B cell (primary cell): ENCODE measurements around the gene CYP2W1. TPM values are rescaled to one million over a fixed set of nuclear protein-coding genes. Genes with fewer than 3 reads are reported as not detected.

Experiments used
- ATAC-seq: fragments of 200-7000 bp; cut with Tn5 transposase; one replicate; pipeline ENCODE4 v1.10.0; 2021; ENCODE audit warnings: low read depth, mild to moderate bottlenecking, moderate number of reproducible peaks, moderate library complexity
- CTCF ChIA-PET: fragments of 350-600 bp; sonication (Branson Sonifier 250); formaldehyde crosslinking; loops from one replicate; lab custom pipeline; 2021; ENCODE audit warnings: antibody characterized with exemption, inconsistent platforms; lab: Charles Lee
- POLR2A ChIA-PET: fragments of 350-600 bp; sonication (Branson Sonifier 250); formaldehyde crosslinking; loops from one replicate; lab custom pipeline; 2021; ENCODE audit warnings: antibody characterized with exemption; lab: Charles Lee
- DNase-seq: peaks from one replicate; pipeline ENCODE4 v3.0.0; 2013
- H2AFZ ChIP-seq: 2 replicates; pipeline ENCODE4 v1.6.1; 2012; ENCODE audit warnings: mild to moderate bottlenecking, low read depth, low read length; ENCODE audit not compliant: insufficient read depth, poor library complexity, severe bottlenecking
- H3K27ac ChIP-seq, 2 donors: 1 replicate in 1 of 2; 2 replicates in 1 of 2; pipeline ENCODE4 v1.5.1; 2012 to 2013; ENCODE audit warnings: low read length in 2 of 2, mild to moderate bottlenecking in 2 of 2, moderate library complexity in 1 of 2
- H3K27me3 ChIP-seq, 4 experiments: fragments of 200-600 bp in 1 of 4; sonication (generic) in 1 of 4; replicated peaks in 1 of 4; 1 replicate in 2 of 4; 2 replicates in 2 of 4; pipeline versions ENCODE4 v1.6.1 to v1.7.0; 2013 to 2016; ENCODE audit warnings: low read length in 3 of 4, mild to moderate bottlenecking in 2 of 4, mixed read lengths in 1 of 4, moderate library complexity in 1 of 4; ENCODE audit not compliant: insufficient read depth in 4 of 4, control insufficient read depth in 3 of 4; ENCODE audit errors: control extremely low read depth in 1 of 4
- H3K36me3 ChIP-seq, 2 experiments: replicated peaks in 1 of 2; 1 replicate in 1 of 2; 2 replicates in 1 of 2; pipeline versions ENCODE4 v1.6.1 to v1.7.1; 2013; ENCODE audit warnings: low read length in 1 of 2; ENCODE audit not compliant: insufficient read depth in 2 of 2, control insufficient read depth in 1 of 2; ENCODE audit errors: control extremely low read depth in 1 of 2, extremely low read depth in 1 of 2
- H3K4me1 ChIP-seq, 2 donors: fragments of 200-600 bp in 1 of 2; sonication (generic) in 1 of 2; 1 replicate in 1 of 2; 2 replicates in 1 of 2; pipeline versions ENCODE4 v1.5.1 to v1.6.1; 2013 to 2017; ENCODE audit warnings: low read length in 2 of 2; ENCODE audit not compliant: control insufficient read depth in 2 of 2, insufficient read depth in 2 of 2
- H3K4me2 ChIP-seq: replicated peaks from 2 replicates; pipeline ENCODE3; 2012; ENCODE audit warnings: mild to moderate bottlenecking, low read depth, low read length; ENCODE audit not compliant: poor library complexity, severe bottlenecking
- H3K4me3 ChIP-seq, 5 experiments: fragments of 200-600 bp in 1 of 5; sonication (generic) in 1 of 5; 1 replicate in 3 of 5; 2 replicates in 2 of 5; pipeline versions ENCODE4 v1.5.1 to v1.7.0; 2011 to 2016; ENCODE audit warnings: low read length in 4 of 5, mild to moderate bottlenecking in 4 of 5, low read depth in 2 of 5, control low read depth in 1 of 5, moderate library complexity in 1 of 5; ENCODE audit not compliant: insufficient read depth in 1 of 5; ENCODE audit errors: control extremely low read depth in 1 of 5, extremely low read depth in 1 of 5
- H3K79me2 ChIP-seq: fragments of 200-600 bp; sonication (generic); one replicate; pipeline ENCODE4 v1.6.0; 2016; ENCODE audit warnings: low read length; ENCODE audit not compliant: control insufficient read depth, insufficient read depth
- H3K9ac ChIP-seq: fragments of 200-600 bp; sonication (generic); 2 replicates; pipeline ENCODE4 v1.6.1; 2017; ENCODE audit warnings: mild to moderate bottlenecking, low read length, moderate library complexity
- H3K9me3 ChIP-seq, 3 donors: one replicate each; pipeline versions ENCODE4 v1.6.1 to v1.7.1; 2013; ENCODE audit warnings: low read length in 2 of 3; ENCODE audit not compliant: control insufficient read depth in 2 of 3, insufficient read depth in 1 of 3; ENCODE audit errors: control extremely low read depth in 1 of 3
- H4K20me1 ChIP-seq: 2 replicates; pipeline ENCODE4 v1.6.0; 2012; ENCODE audit warnings: mild to moderate bottlenecking, low read length; ENCODE audit not compliant: insufficient read depth, control insufficient read depth, poor library complexity, severe bottlenecking
- H3K27ac Mint-ChIP-seq: one replicate; pipeline ENCODE4 v1.8.0; 2021; ENCODE audit warnings: mixed read lengths
- H3K27me3 Mint-ChIP-seq: one replicate; pipeline ENCODE4 v1.8.0; 2021; ENCODE audit warnings: mixed read lengths
- H3K4me1 Mint-ChIP-seq: one replicate; pipeline ENCODE4 v1.8.0; 2021; ENCODE audit warnings: mixed read lengths
- H3K4me3 Mint-ChIP-seq: one replicate; pipeline ENCODE4 v1.8.0; 2021; ENCODE audit warnings: mixed read lengths
- H3K9me3 Mint-ChIP-seq: one replicate; pipeline ENCODE4 v1.8.0; 2022; ENCODE audit warnings: mixed read lengths; ENCODE audit not compliant: insufficient read depth
- CTCF ChIP-seq: fragments of 200-600 bp; IDR thresholded peaks from one replicate; pipeline ENCODE4 v1.8.0; 2022; ENCODE audit warnings: antibody characterized with exemption, mild to moderate bottlenecking
- EZH2 ChIP-seq: IDR thresholded peaks from 2 replicates; pipeline ENCODE4 v1.6.1; 2012; ENCODE audit warnings: borderline replicate concordance, low read depth, mild to moderate bottlenecking, moderate library complexity, low read length; ENCODE audit not compliant: insufficient read depth, poor library complexity, severe bottlenecking
- WGBS: methylation state at CpG from one replicate; pipeline ENCODE4 v1.1.5; 2013; ENCODE audit warnings: missing lambda C conversion rate; ENCODE audit not compliant: insufficient coverage; 5-methylcytosine and 5-hydroxymethylcytosine counted together
- intact Hi-C: fragments of 100-400 bp; cut with micrococcal nuclease; formaldehyde crosslinking; loops from one replicate; pipeline ENCODE4 v1.10.0; 2022
- polyA plus RNA-seq: library from polyadenylated mRNA; depleted of rRNA; stranded (reverse); fragments of >200 nt; gene quantifications from 2 replicates; pipeline ENCODE4 v1.2.3, GENCODE V29; 2012
- total RNA-seq, 2 donors: library from RNA; stranded (reverse); fragments of 120-200 nt in 1 of 2; gene quantifications; 1 replicate in 1 of 2; 2 replicates in 1 of 2; pipeline versions ENCODE4 v1.2.3 to v1.2.4, GENCODE V29; 2013 to 2022

The CYP2W1 gene
- total and polyA plus RNA-seq, 2 donors (not counting 1 experiment from before 2014, with no cell fraction given), result not detected

GRCh38 chr7:979151-979550 lies 3.8 kb upstream of the CYP2W1 start:
- H3K79me2 ChIP-seq, result peaks cover 8% of the 10 kb centered on the region
- CTCF ChIA-PET, result interaction anchor here (0.9 to 1.9 kb wide), 3 partner anchors 14 to 198 kb away, joined by 3 to 15 read pairs (median 3); no protein-coding TSS in a partner anchor
- H3K27me3 Mint-ChIP-seq, result no peaks in the 10 kb centered on the region
- H3K36me3 ChIP-seq, result no peaks in the 10 kb centered on the region
- peaks cover 0 to 3% (median 0%) of the 10 kb centered on the region in 4 experiments for H3K27me3 ChIP-seq
- intact Hi-C loops, result loop anchor here (5.0 to 10.0 kb wide), 2 partner anchors 158 to 194 kb away; a partner anchor contains a TSS
- ATAC-seq, result no peak
- peaks cover 6 to 13% of the 10 kb centered on the region in 2 donors for H3K4me1 ChIP-seq
- H3K27ac ChIP-seq, result no peak overlapping the region
- no peak overlapping the region for H3K9ac ChIP-seq
- H3K4me3 ChIP-seq, result no peak overlapping the region
- POLR2A ChIA-PET, result interaction anchor here (0.7 kb wide), 1 partner anchor 107 kb away, joined by 3 read pairs; no protein-coding TSS in a partner anchor
- peaks cover 10% of the 10 kb centered on the region for H3K4me1 Mint-ChIP-seq
- no peak overlapping the region for H3K4me3 Mint-ChIP-seq
- 92% methylated on average over 14 of the region's 16 CpGs for WGBS
- peaks cover 12% of the 10 kb centered on the region for H4K20me1 ChIP-seq
- peaks cover 0 to 11% (median 0%) of the 10 kb centered on the region in 3 donors for H3K9me3 ChIP-seq
- no peak for TF ChIP-seq CTCF
- TF ChIP-seq EZH2, result no peak
- H3K27ac Mint-ChIP-seq, result no peak overlapping the region
- H2AFZ ChIP-seq, result no peak overlapping the region
- no peak overlapping the region for H3K4me2 ChIP-seq
- H3K9me3 Mint-ChIP-seq, result no peaks in the 10 kb centered on the region
- no peak for DNase-seq

- no peak overlapping the region for H3K27ac Mint-ChIP-seq
- Histone ChIP-seq H3K27me3 (peaks cover 0 to 3% (median 0%) of the 10 kb centered on the region in 4 experiments), H3K79me2 (no peaks in the 10 kb centered on the region), H3K36me3 (no peaks in the 10 kb centered on the region), H3K4me1 (peaks cover 3 to 5% of the 10 kb centered on the region in 2 donors), H3K27ac (no peak overlapping the region), H4K20me1 (peaks cover 3% of the 10 kb centered on the region), H2AFZ (no peak overlapping the region), H3K9ac (no peak overlapping the region), H3K4me2 (no peak overlapping the region), H3K4me3 (no peak overlapping the region), H3K9me3 (peaks cover 0 to 11% (median 0%) of the 10 kb centered on the region in 3 donors)
- ATAC-seq, result no peak
- H3K4me1 Mint-ChIP-seq, result peaks cover 2% of the 10 kb centered on the region
- WGBS, result 68% methylated on average over 15 of the region's 15 CpGs
- intact Hi-C loops, result loop anchor here (5.0 to 10.0 kb wide), 2 partner anchors 157 to 195 kb away; a partner anchor contains a TSS
- H3K27me3 Mint-ChIP-seq, result no peaks in the 10 kb centered on the region
- CTCF ChIA-PET, result no interaction called here
- H3K4me3 Mint-ChIP-seq, result no peak overlapping the region
- no peaks in the 10 kb centered on the region for H3K9me3 Mint-ChIP-seq
- no peak for DNase-seq
- TF ChIP-seq CTCF, result no peak
- TF ChIP-seq EZH2, result no peak
- POLR2A ChIA-PET, result no interaction called here
Measured at GRCh38 chr7:979886-980571, 3.0 kb upstream of the CYP2W1 start.
